MM.1S (cell line): Measurements from ENCODE around the gene ONECUT1.
"Not testable (repeated sequence)": the region's sequence is repeated elsewhere in the genome, so short reads cannot be mapped to it uniquely, and the experiment has no call there.

Experiments used
- DNase-seq: peaks from one replicate; pipeline ENCODE4 v3.0.0-alpha.2; 2015
- H2AFZ ChIP-seq: fragments of 300-600 bp; sonication (generic); 2 replicates; pipeline ENCODE4 v1.6.0; 2016; ENCODE audit warnings: antibody characterized with exemption, low read length
- H3F3A ChIP-seq: fragments of 300-600 bp; sonication (generic); 2 replicates; pipeline ENCODE4 v1.6.1; 2016; ENCODE audit warnings: mild to moderate bottlenecking, antibody characterized with exemption, low read length, moderate library complexity, mixed read lengths; ENCODE audit not compliant: insufficient read depth
- H3K27ac ChIP-seq: fragments of 300-600 bp; sonication (generic); 2 replicates; pipeline ENCODE4 v1.5.1; 2016; ENCODE audit warnings: mild to moderate bottlenecking, low read length
- H3K27me3 ChIP-seq: fragments of 300-600 bp; sonication (generic); replicated peaks from 2 replicates; pipeline ENCODE4 v1.6.0; 2016; ENCODE audit warnings: low read length; ENCODE audit not compliant: insufficient read depth
- H3K36me3 ChIP-seq: fragments of 300-600 bp; sonication (generic); replicated peaks from 2 replicates; pipeline ENCODE4 v1.6.1; 2016; ENCODE audit warnings: mild to moderate bottlenecking, low read length, mixed read lengths; ENCODE audit not compliant: insufficient read depth
- H3K4me1 ChIP-seq: fragments of 300-600 bp; sonication (generic); 2 replicates; pipeline ENCODE4 v1.6.1; 2016; ENCODE audit warnings: low read length, mixed read lengths
- H3K4me2 ChIP-seq: fragments of 300-600 bp; sonication (generic); 2 replicates; pipeline ENCODE4 v1.6.0; 2016; ENCODE audit warnings: low read depth, low read length
- H3K4me3 ChIP-seq: fragments of 300-600 bp; sonication (generic); 2 replicates; pipeline ENCODE4 v1.5.1; 2016; ENCODE audit warnings: low read length, mixed read lengths
- H3K79me2 ChIP-seq: fragments of 300-600 bp; sonication (generic); 2 replicates; pipeline ENCODE4 v1.6.1; 2016; ENCODE audit warnings: mixed run types, low read length, mixed read lengths
- H3K9ac ChIP-seq: fragments of 300-600 bp; sonication (generic); 2 replicates; pipeline ENCODE4 v1.6.1; 2016; ENCODE audit warnings: low read length, mixed read lengths
- H3K9me2 ChIP-seq: fragments of 300-600 bp; sonication (generic); replicated peaks from 2 replicates; pipeline ENCODE4 v1.6.1; 2016; ENCODE audit warnings: mild to moderate bottlenecking, low read length, mixed read lengths; ENCODE audit not compliant: insufficient read depth
- H3K9me3 ChIP-seq: fragments of 300-600 bp; sonication (generic); replicated peaks from 2 replicates; pipeline ENCODE4 v1.6.1; 2016; ENCODE audit warnings: mild to moderate bottlenecking, low read length, mixed read lengths; ENCODE audit not compliant: insufficient read depth
- H4K20me1 ChIP-seq: fragments of 300-600 bp; sonication (generic); 2 replicates; pipeline ENCODE4 v1.6.1; 2016; ENCODE audit warnings: mild to moderate bottlenecking, low read length, moderate library complexity, mixed read lengths; ENCODE audit not compliant: insufficient read depth
- CTCF ChIP-seq: fragments of 300-600 bp; sonication (generic); IDR thresholded peaks from 2 replicates; pipeline ENCODE4 v1.5.1; 2016; ENCODE audit warnings: antibody characterized with exemption, low read length, mixed read lengths
- EZH2 ChIP-seq: fragments of 300-600 bp; sonication (generic); optimal IDR thresholded peaks from 2 replicates; pipeline ENCODE3; 2017; ENCODE audit warnings: low read depth, mild to moderate bottlenecking, antibody characterized with exemption, low read length, mixed read lengths
- EZH2phosphoT487 ChIP-seq: fragments of 300-600 bp; sonication (generic); IDR thresholded peaks from 2 replicates; pipeline ENCODE4 v1.6.1; 2018; ENCODE audit warnings: antibody characterized with exemption, low read length

Gene ONECUT1

GRCh38 chr15:52819253-52819652 is 29.1 kb upstream of the ONECUT1 start:
- Histone ChIP-seq H3K27ac (no peak overlapping the region), H3K4me2 (no peak overlapping the region), H3K36me3 (no peaks in the 10 kb centered on the region), H3K79me2 (no peaks in the 10 kb centered on the region), H4K20me1 (no peaks in the 10 kb centered on the region), H3K9me2 (no peaks in the 10 kb centered on the region), H3K9me3 (no peaks in the 10 kb centered on the region), H3K4me1 (no peaks in the 10 kb centered on the region), H3K4me3 (no peak overlapping the region), H3K9ac (no peak overlapping the region), H3F3A (no peaks in the 10 kb centered on the region), H2AFZ (no peak overlapping the region), H3K27me3 (no peaks in the 10 kb centered on the region)
- DNase-seq, result no peak
- TF ChIP-seq EZH2, result no peak
- no peak for TF ChIP-seq CTCF
- TF ChIP-seq EZH2phosphoT487, result no peak

- H3F3A ChIP-seq, H3K9ac ChIP-seq, H3K79me2 ChIP-seq, H3K4me3 ChIP-seq, H3K36me3 ChIP-seq, H3K9me2 ChIP-seq, H3K4me1 ChIP-seq, H3K9me3 ChIP-seq, H3K4me2 ChIP-seq, H4K20me1 ChIP-seq, H3K27me3 ChIP-seq, H2AFZ ChIP-seq, H3K27ac ChIP-seq, DNase-seq: not testable (repeated sequence)
Observed at GRCh38 chr15:52815899-52816298, 25.8 kb upstream of the ONECUT1 start.

GRCh38 chr15:52808996-52809395 is 18.9 kb upstream of the ONECUT1 start:
- no peaks in the 10 kb centered on the region for H3K79me2 ChIP-seq

More at GRCh38 chr15:52808996-52809395, 18.9 kb upstream of the ONECUT1 start:
- no peaks in the 10 kb centered on the region for H3K36me3 ChIP-seq
- H4K20me1 ChIP-seq, result no peaks in the 10 kb centered on the region
- no peak for TF ChIP-seq EZH2phosphoT487
- TF ChIP-seq CTCF, result no peak
- TF ChIP-seq EZH2, result no peak
- no peaks in the 10 kb centered on the region for H3K9me2 ChIP-seq
- no peak overlapping the region for H3K9ac ChIP-seq
- H2AFZ ChIP-seq, result no peak overlapping the region
- H3K4me2 ChIP-seq, result no peak overlapping the region
- H3K9me3 ChIP-seq, result no peaks in the 10 kb centered on the region
- no peak overlapping the region for H3K4me3 ChIP-seq
- no peaks in the 10 kb centered on the region for H3K4me1 ChIP-seq
- 0 out of 2 replicates have a peak, but pooled peaks cover under 1% of the 10 kb centered on the region for H3K27me3 ChIP-seq
- no peaks in the 10 kb centered on the region for H3F3A ChIP-seq
- DNase-seq, result no peak
- no peak overlapping the region for H3K27ac ChIP-seq
